ENCODE data around the gene MLEC.
"Not testable (repeated sequence)": the region's sequence is repeated elsewhere in the genome, so short reads cannot be mapped to it uniquely, and the experiment has no call there.

The MLEC gene

GRCh38 chr12:120724720-120725119 is 37.8 kb downstream of the MLEC start:
- no peak for DNase-seq

GRCh38 chr12:120725151-120725658 is 38.3 kb downstream of the MLEC start:
- DNase-seq, result no peak

GRCh38 chr12:120725659-120726509 is 38.9 kb downstream of the MLEC start, which contains the start of gene ACADS:
Gene ACADS, plus strand, starts transcription at chr12:120725826. Its CDS starts 60 bp downstream, at chr12:120725886.
- DNase-seq, result peak; percentile 72

GRCh38 chr12:120726510-120726793 is 39.5 kb downstream of the MLEC start:
- DNase-seq, result no peak

GRCh38 chr12:120726961-120727360 is 40.0 kb downstream of the MLEC start:
- no peak for DNase-seq

- not testable (repeated sequence) for DNase-seq
These were observed 45.2 kb downstream of the MLEC start for GRCh38 chr12:120732198-120732597.

- no peak for DNase-seq
These were observed 46.6 kb downstream of the MLEC start for GRCh38 chr12:120733574-120733973.

GRCh38 chr12:120734210-120734609 is 47.3 kb downstream of the MLEC start:
- no peak for DNase-seq

GRCh38 chr12:120735181-120735580 is 48.2 kb downstream of the MLEC start:
- DNase-seq, result no peak

GRCh38 chr12:120736404-120737331 is 49.7 kb downstream of the MLEC start:
- DNase-seq, result no peak

GRCh38 chr12:120737557-120738251 is 50.8 kb downstream of the MLEC start:
- DNase-seq, result no peak

- DNase-seq, result no peak
These were observed 51.5 kb downstream of the MLEC start for GRCh38 chr12:120738252-120739030.

GRCh38 chr12:120739031-120739762 is 52.2 kb downstream of the MLEC start:
- no peak for DNase-seq

GRCh38 chr12:120739821-120740613 is 53.1 kb downstream of the MLEC start:
- DNase-seq, result no peak

- DNase-seq, result no peak
These were observed 53.9 kb downstream of the MLEC start for GRCh38 chr12:120740871-120741270.

- DNase-seq, result no peak
These were observed 54.8 kb downstream of the MLEC start for GRCh38 chr12:120741476-120742421.

GRCh38 chr12:120744922-120745493 is 58.1 kb downstream of the MLEC start:
- DNase-seq, result no peak

GRCh38 chr12:120748242-120748641 is 61.3 kb downstream of the MLEC start:
- no peak for DNase-seq

- no peak for DNase-seq
These were observed 62.3 kb downstream of the MLEC start for GRCh38 chr12:120749256-120749655.
